K562 (cell line): Measurements from ENCODE around the gene STUB1. TPM values are rescaled to one million over a fixed set of nuclear protein-coding genes. Genes with fewer than 3 reads are reported as not detected.

ENCODE experiments used
- EP400 ChIP-seq: fragments of 450-650 bp; IDR thresholded peaks from 2 replicates; pipeline ENCODE4 v1.6.1; 2017; ENCODE audit warnings: antibody characterized with exemption, mild to moderate bottlenecking, moderate library complexity
- ERF ChIP-seq: fragments of 450-650 bp; formaldehyde crosslinking; IDR thresholded peaks from 2 replicates; pipeline ENCODE4 v1.4.0; 2020; ENCODE audit warnings: mild to moderate bottlenecking, mixed read lengths
- ETV5 ChIP-seq: sonication (generic); formaldehyde crosslinking; IDR thresholded peaks from 2 replicates; pipeline ENCODE4 v1.4.0; 2020; ENCODE audit warnings: low read depth, mild to moderate bottlenecking, missing genetic modification reagents
- HIVEP1 ChIP-seq: fragments of 250-450 bp; sonication (Bioruptor Pico); IDR thresholded peaks from 2 replicates; pipeline ENCODE4 v1.4.0; 2020; ENCODE audit warnings: mild to moderate bottlenecking
- HNRNPUL1 ChIP-seq: fragments of 200-400 bp; formaldehyde crosslinking; IDR thresholded peaks from 2 replicates; pipeline ENCODE4 v1.6.1; 2017; ENCODE audit warnings: low read length
- KLF6 ChIP-seq: fragments of 250-450 bp; sonication (Bioruptor Pico); IDR thresholded peaks from 2 replicates; pipeline ENCODE4 v1.4.0; 2020; ENCODE audit warnings: mild to moderate bottlenecking, moderate library complexity, borderline replicate concordance
- MYNN ChIP-seq, 2 experiments: sonication (generic); formaldehyde crosslinking in 1 of 2; IDR thresholded peaks; 2 replicates each; pipeline versions ENCODE4 v1.5.0 to v1.6.1; 2016 to 2020; ENCODE audit warnings: antibody characterized with exemption in 1 of 2, missing genetic modification reagents in 1 of 2
- RNF2 ChIP-seq: sonication (generic); IDR thresholded peaks from 2 replicates; pipeline ENCODE4 v1.6.1; 2016
- ZNF785 ChIP-seq: fragments of 250-450 bp; sonication (Bioruptor Pico); IDR thresholded peaks from 2 replicates; pipeline ENCODE4 v1.4.0; 2020; ENCODE audit warnings: mild to moderate bottlenecking
- polyA plus RNA-seq, 8 experiments: library from polyadenylated mRNA; depleted of rRNA in 4 of 8; stranded (reverse) in 5 of 8; unstranded in 3 of 8; fragments of >200 nt; fragmentation: Nextera tagmentation in 2 of 8; fragmentation: Illumina TruSeq in 1 of 8; extraction: Ambion mirVana in 2 of 8; extraction: Trizol in 1 of 8; gene quantifications; 2 replicates each; pipeline versions ENCODE4 v1.2.1 to v1.2.3, GENCODE V29; 2011 to 2014; ENCODE audit warnings: inconsistent platforms in 1 of 8, missing spikeins in 1 of 8
- total RNA-seq, 7 experiments: library from RNA; depleted of rRNA in 6 of 7; stranded (reverse); fragments of >200 nt in 6 of 7; fragmentation: Illumina TruSeq in 2 of 7; extraction: Trizol in 2 of 7; gene quantifications; 2 replicates each; pipeline versions ENCODE4 v1.2.1 to v1.2.3, GENCODE V29; 2011 to 2021; ENCODE audit warnings: low replicate concordance in 1 of 7
- TF ChIP-seq, protein P1 (sequence below): fragments of 450-650 bp; IDR thresholded peaks from 2 replicates; pipeline ENCODE4 v1.6.1; 2016; ENCODE audit warnings: low read depth
- TF ChIP-seq, protein P2 (sequence below), 3 experiments: fragments of 200-800 bp in 1 of 3; fragments of 250-450 bp in 1 of 3; fragments of 450-650 bp in 1 of 3; sonication (Bioruptor Pico) in 1 of 3; sonication (Bioruptor generic) in 1 of 3; formaldehyde crosslinking in 1 of 3; IDR thresholded peaks; 2 replicates each; pipeline versions ENCODE4 v1.6.1 to v1.8.0; 2016 to 2022; ENCODE audit warnings: mild to moderate bottlenecking in 2 of 3, missing genetic modification characterization in 2 of 3, missing compliant biosample characterization in 1 of 3, moderate library complexity in 1 of 3
- TF ChIP-seq, protein P3 (sequence below): sonication (generic); formaldehyde crosslinking; IDR thresholded peaks from 2 replicates; pipeline ENCODE4 v1.8.0; 2023; ENCODE audit warnings: mild to moderate bottlenecking, missing genetic modification reagents
- TF ChIP-seq, protein P4 (sequence below): fragments of 450-650 bp; formaldehyde crosslinking; IDR thresholded peaks from 2 replicates; pipeline ENCODE4 v1.4.0; 2020; ENCODE audit warnings: mild to moderate bottlenecking

STUB1 gene
- total and polyA plus RNA-seq, 9 of the 15 experiments (the other 6 are each of a cell fraction or from before 2014, with no cell fraction given) = 10.6 to 251 (median 152) TPM

DNA sequence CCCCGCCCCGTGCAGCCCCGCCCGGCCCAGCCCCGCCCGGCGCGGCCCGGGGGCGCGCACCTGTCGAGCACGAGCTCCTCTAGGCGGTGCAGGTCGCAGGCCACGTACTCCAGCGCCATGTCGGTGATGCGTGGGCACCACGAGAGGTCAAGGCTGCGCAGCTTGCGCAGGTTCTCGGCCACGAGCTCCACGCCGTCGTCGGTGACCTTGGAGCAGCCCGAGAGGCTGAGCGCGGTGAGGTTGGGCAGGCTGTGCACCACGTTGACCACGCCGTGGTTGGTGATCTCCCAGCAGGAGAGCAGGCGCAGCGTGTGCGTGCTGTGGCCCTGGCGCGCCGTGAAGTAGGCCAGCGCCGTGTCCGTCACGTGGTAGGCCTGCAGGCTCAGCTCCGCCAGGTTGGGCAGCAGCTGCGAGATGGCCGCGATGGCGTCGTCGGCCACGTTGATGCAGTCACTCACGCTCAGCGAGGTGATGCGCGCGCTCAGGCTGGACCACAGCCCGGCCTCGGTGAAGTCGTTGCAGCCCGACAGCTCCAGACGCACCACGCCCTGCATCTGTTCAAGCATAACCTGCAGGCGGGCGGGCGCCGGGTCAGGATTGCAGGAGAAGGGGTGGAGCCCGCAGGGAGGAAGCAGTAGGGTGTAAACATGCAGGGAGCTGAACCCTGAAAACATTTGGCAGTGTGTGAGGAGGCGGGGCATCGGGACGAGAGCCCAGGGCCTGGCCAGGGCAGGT lies 15.3 kb downstream of the STUB1 start (continued):
- TF ChIP-seq, protein P1, sequence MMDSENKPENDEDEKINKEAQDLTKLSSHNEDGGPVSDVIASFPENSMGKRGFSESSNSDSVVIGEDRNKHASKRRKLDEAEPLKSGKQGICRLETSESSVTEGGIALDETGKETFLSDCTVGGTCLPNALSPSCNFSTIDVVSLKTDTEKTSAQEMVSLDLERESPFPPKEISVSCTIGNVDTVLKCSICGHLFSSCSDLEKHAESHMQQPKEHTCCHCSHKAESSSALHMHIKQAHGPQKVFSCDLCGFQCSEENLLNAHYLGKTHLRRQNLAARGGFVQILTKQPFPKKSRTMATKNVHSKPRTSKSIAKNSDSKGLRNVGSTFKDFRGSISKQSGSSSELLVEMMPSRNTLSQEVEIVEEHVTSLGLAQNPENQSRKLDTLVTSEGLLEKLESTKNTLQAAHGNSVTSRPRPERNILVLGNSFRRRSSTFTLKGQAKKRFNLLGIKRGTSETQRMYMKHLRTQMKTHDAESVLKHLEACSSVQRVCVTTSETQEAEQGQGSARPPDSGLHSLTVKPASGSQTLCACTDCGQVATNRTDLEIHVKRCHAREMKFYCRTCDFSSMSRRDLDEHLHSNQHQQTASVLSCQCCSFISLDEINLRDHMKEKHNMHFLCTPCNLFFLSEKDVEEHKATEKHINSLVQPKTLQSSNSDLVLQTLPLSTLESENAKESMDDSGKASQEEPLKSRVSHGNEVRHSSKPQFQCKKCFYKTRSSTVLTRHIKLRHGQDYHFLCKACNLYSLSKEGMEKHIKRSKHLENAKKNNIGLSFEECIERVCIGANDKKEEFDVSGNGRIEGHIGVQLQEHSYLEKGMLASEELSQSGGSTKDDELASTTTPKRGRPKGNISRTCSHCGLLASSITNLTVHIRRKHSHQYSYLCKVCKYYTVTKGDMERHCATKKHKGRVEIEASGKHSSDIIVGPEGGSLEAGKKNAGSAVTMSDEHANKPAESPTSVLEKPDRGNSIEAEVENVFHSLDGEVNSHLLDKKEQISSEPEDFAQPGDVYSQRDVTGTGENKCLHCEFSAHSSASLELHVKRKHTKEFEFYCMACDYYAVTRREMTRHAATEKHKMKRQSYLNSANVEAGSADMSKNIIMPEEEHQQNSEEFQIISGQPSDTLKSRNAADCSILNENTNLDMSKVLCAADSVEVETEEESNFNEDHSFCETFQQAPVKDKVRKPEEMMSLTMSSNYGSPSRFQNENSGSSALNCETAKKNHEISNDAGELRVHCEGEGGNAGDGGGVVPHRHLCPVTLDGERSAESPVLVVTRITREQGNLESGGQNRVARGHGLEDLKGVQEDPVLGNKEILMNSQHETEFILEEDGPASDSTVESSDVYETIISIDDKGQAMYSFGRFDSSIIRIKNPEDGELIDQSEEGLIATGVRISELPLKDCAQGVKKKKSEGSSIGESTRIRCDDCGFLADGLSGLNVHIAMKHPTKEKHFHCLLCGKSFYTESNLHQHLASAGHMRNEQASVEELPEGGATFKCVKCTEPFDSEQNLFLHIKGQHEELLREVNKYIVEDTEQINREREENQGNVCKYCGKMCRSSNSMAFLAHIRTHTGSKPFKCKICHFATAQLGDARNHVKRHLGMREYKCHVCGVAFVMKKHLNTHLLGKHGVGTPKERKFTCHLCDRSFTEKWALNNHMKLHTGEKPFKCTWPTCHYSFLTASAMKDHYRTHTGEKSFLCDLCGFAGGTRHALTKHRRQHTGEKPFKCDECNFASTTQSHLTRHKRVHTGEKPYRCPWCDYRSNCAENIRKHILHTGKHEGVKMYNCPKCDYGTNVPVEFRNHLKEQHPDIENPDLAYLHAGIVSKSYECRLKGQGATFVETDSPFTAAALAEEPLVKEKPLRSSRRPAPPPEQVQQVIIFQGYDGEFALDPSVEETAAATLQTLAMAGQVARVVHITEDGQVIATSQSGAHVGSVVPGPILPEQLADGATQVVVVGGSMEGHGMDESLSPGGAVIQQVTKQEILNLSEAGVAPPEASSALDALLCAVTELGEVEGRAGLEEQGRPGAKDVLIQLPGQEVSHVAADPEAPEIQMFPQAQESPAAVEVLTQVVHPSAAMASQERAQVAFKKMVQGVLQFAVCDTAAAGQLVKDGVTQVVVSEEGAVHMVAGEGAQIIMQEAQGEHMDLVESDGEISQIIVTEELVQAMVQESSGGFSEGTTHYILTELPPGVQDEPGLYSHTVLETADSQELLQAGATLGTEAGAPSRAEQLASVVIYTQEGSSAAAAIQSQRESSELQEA = no peak
- no peak for TF ChIP-seq RNF2
- TF ChIP-seq ETV5 = no peak
- TF ChIP-seq, protein P2, sequence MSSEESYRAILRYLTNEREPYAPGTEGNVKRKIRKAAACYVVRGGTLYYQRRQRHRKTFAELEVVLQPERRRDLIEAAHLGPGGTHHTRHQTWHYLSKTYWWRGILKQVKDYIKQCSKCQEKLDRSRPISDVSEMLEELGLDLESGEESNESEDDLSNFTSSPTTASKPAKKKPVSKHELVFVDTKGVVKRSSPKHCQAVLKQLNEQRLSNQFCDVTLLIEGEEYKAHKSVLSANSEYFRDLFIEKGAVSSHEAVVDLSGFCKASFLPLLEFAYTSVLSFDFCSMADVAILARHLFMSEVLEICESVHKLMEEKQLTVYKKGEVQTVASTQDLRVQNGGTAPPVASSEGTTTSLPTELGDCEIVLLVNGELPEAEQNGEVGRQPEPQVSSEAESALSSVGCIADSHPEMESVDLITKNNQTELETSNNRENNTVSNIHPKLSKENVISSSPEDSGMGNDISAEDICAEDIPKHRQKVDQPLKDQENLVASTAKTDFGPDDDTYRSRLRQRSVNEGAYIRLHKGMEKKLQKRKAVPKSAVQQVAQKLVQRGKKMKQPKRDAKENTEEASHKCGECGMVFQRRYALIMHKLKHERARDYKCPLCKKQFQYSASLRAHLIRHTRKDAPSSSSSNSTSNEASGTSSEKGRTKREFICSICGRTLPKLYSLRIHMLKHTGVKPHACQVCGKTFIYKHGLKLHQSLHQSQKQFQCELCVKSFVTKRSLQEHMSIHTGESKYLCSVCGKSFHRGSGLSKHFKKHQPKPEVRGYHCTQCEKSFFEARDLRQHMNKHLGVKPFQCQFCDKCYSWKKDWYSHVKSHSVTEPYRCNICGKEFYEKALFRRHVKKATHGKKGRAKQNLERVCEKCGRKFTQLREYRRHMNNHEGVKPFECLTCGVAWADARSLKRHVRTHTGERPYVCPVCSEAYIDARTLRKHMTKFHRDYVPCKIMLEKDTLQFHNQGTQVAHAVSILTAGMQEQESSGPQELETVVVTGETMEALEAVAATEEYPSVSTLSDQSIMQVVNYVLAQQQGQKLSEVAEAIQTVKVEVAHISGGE (CRISPR knock-in tag; IDR thresholded peaks at IDR 0.05) = peak in 1 of 3 experiments; percentile 43; a peak in 1 of 6 replicates
- TF ChIP-seq, protein P3, sequence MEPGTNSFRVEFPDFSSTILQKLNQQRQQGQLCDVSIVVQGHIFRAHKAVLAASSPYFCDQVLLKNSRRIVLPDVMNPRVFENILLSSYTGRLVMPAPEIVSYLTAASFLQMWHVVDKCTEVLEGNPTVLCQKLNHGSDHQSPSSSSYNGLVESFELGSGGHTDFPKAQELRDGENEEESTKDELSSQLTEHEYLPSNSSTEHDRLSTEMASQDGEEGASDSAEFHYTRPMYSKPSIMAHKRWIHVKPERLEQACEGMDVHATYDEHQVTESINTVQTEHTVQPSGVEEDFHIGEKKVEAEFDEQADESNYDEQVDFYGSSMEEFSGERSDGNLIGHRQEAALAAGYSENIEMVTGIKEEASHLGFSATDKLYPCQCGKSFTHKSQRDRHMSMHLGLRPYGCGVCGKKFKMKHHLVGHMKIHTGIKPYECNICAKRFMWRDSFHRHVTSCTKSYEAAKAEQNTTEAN (CRISPR knock-in tag) = no peak
- TF ChIP-seq ZNF785 = no peak
- no peak for TF ChIP-seq MYNN (IDR thresholded peaks at IDR 0.05)
- TF ChIP-seq MYNN (CRISPR knock-in tag; IDR thresholded peaks at IDR 0.05) = no peak
- no peak for TF ChIP-seq HIVEP1
- no peak for TF ChIP-seq ERF (CRISPR knock-in tag)
- peak; percentile 83; the same call in 1 of the 2 replicates for TF ChIP-seq EP400
- no peak for TF ChIP-seq HNRNPUL1
- no peak for TF ChIP-seq KLF6 (CRISPR knock-in tag)
- TF ChIP-seq, protein P4, sequence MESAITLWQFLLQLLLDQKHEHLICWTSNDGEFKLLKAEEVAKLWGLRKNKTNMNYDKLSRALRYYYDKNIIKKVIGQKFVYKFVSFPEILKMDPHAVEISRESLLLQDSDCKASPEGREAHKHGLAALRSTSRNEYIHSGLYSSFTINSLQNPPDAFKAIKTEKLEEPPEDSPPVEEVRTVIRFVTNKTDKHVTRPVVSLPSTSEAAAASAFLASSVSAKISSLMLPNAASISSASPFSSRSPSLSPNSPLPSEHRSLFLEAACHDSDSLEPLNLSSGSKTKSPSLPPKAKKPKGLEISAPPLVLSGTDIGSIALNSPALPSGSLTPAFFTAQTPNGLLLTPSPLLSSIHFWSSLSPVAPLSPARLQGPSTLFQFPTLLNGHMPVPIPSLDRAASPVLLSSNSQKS (CRISPR knock-in tag) = no peak
